ENCODE measurements around the gene TRAF2. TPM values are rescaled to one million over a fixed set of nuclear protein-coding genes. Genes with fewer than 3 reads are reported as not detected.

The TRAF2 gene
- total and polyA plus RNA-seq, 2 donors (not counting 3 experiments of a cell fraction or from before 2014, with no cell fraction given) = 10.9 to 23.1 TPM

DNA sequence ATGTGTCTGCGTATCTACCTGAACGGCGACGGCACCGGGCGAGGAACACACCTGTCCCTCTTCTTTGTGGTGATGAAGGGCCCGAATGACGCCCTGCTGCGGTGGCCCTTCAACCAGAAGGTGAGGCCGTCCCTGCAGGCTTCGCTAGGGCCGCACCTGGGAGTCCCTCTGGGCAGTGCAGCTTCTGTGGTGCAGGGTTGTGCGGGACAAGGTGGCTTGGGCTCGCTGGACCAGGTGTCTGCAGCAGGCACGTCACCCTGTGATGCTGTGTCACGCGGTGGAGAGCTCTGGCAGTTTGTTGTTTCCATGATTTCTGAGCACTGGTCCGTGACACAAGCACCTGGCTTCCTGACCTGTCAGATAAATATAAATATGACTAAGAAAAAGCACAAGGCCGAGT lies 37.6 kb downstream of the TRAF2 start:
- Histone ChIP-seq H3K9me3 (replicated peaks; ENCODE audit: control insufficient read depth, insufficient read depth, low read length) (no peaks in the 10 kb centered on the region), H3K79me2 (ENCODE audit: control insufficient read depth, insufficient read depth, low read length) (no peaks in the 10 kb centered on the region), H2AFZ (ENCODE audit: low read depth, low read length) (no peak overlapping the region), H3K27ac (ENCODE audit: insufficient read depth, low read depth, low read length) (no peak overlapping the region), H3K9ac (replicated peaks; ENCODE audit: extremely low read depth, insufficient read depth, low read length) (no peak overlapping the region), H3K27me3 (ENCODE audit: control insufficient read depth in 2 of 2, insufficient read depth in 2 of 2, low read length in 2 of 2) (no peaks in the 10 kb centered on the region), H3K4me2 (ENCODE audit: insufficient read depth, low read length) (no peak overlapping the region), H4K20me1 (replicated peaks; ENCODE audit: control insufficient read depth, extremely low read depth, insufficient read depth, low read length) (no peaks in the 10 kb centered on the region), H3K9me1 (replicated peaks; ENCODE audit: control insufficient read depth, extremely low read depth, insufficient read depth, low read length) (no peaks in the 10 kb centered on the region), H3K4me3 (replicated peaks in 1 of 3; ENCODE audit: insufficient read depth in 1 of 3, low read depth in 1 of 3, low read length in 3 of 3) (no peak overlapping the region), H3K36me3 (ENCODE audit: control insufficient read depth in 2 of 2, extremely low read depth in 1 of 2, insufficient read depth in 2 of 2, low read length in 2 of 2) (peaks cover 0 to 26% of the 10 kb centered on the region in 2 experiments), H3K4me1 (ENCODE audit: control insufficient read depth, extremely low read depth, insufficient read depth, low read length) (peaks cover 6% of the 10 kb centered on the region)
- no peak for TF ChIP-seq GATA2 (IDR thresholded peaks at IDR 0.05; ENCODE audit: insufficient read depth, insufficient read length, low read depth, low read length)
- TF ChIP-seq EZH2 (IDR thresholded peaks at IDR 0.05; ENCODE audit: borderline replicate concordance, low read depth, low read length, severe bottlenecking) = no peak
- TF ChIP-seq MYC (IDR thresholded peaks at IDR 0.05; ENCODE audit: low read depth, low read length) = no peak
- no peak for TF ChIP-seq POLR2AphosphoS5 (IDR thresholded peaks at IDR 0.05; ENCODE audit: insufficient read depth, low read depth, low read length)
- TF ChIP-seq POLR2A (IDR thresholded peaks at IDR 0.05; ENCODE audit: low read depth, low read length) = no peak
- no peak for TF ChIP-seq JUN (IDR thresholded peaks at IDR 0.05; ENCODE audit: borderline replicate concordance, insufficient read depth, insufficient read length, low read depth)
- BruUV-seq (replicated peaks) = no TSS peak
- ChIA-PET POLR2A (no interaction called here), CTCF (no interaction called here)
- dilution Hi-C loops (cut with MboI; ENCODE audit: extremely low pct_ligation_motif_present, low sequenced_read_pairs) (no loop called here), intact Hi-C loops (cut with micrococcal nuclease) (no loop called here)
- DNase-seq (ENCODE audit: low read depth, low spot score) (no peak), FAIRE-seq (no peak)

DNA sequence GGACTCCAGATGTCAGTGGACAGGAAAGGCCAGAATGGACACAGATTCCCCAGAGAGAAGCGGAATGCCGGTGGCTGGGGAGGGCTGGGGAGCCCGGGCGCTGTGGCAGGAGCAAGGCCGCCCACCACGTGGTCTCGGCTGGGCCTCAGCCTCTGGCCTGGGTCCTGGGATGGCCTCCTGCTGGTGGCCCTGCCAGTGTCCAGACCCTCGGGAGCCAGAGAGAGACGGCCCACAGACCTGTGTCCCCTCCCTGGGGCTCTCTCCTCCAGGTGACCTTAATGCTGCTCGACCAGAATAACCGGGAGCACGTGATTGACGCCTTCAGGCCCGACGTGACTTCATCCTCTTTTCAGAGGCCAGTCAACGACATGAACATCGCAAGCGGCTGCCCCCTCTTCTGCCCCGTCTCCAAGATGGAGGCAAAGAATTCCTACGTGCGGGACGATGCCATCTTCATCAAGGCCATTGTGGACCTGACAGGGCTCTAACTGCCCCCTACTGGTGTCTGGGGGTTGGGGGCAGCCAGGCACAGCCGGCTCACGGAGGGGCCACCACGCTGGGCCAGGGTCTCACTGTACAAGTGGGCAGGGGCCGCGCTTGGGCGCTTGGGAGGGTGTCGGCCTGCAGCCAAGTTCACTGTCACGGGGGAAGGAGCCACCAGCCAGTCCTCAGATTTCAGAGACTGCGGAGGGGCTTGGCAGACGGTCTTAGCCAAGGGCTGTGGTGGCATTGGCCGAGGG lies 39.3 kb downstream of the TRAF2 start:
- TF ChIP-seq POLR2AphosphoS5 (IDR thresholded peaks at IDR 0.05; ENCODE audit: insufficient read depth, low read depth, low read length) = no peak
- TF ChIP-seq POLR2A (IDR thresholded peaks at IDR 0.05; ENCODE audit: low read depth, low read length) = no peak
- no peak for TF ChIP-seq MAX (IDR thresholded peaks at IDR 0.05; ENCODE audit: insufficient read depth, insufficient read length)
- TF ChIP-seq, protein P1, sequence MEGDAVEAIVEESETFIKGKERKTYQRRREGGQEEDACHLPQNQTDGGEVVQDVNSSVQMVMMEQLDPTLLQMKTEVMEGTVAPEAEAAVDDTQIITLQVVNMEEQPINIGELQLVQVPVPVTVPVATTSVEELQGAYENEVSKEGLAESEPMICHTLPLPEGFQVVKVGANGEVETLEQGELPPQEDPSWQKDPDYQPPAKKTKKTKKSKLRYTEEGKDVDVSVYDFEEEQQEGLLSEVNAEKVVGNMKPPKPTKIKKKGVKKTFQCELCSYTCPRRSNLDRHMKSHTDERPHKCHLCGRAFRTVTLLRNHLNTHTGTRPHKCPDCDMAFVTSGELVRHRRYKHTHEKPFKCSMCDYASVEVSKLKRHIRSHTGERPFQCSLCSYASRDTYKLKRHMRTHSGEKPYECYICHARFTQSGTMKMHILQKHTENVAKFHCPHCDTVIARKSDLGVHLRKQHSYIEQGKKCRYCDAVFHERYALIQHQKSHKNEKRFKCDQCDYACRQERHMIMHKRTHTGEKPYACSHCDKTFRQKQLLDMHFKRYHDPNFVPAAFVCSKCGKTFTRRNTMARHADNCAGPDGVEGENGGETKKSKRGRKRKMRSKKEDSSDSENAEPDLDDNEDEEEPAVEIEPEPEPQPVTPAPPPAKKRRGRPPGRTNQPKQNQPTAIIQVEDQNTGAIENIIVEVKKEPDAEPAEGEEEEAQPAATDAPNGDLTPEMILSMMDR (IDR thresholded peaks at IDR 0.05; ENCODE audit: extremely low read depth in 1 of 2, insufficient read depth in 1 of 2, low read depth in 1 of 2, low read length in 2 of 2) = no peak
- TF ChIP-seq JUN (IDR thresholded peaks at IDR 0.05; ENCODE audit: borderline replicate concordance, insufficient read depth, insufficient read length, low read depth) = no peak
- no peak for TF ChIP-seq FOS (IDR thresholded peaks at IDR 0.05; ENCODE audit: borderline replicate concordance, insufficient read depth, low read length)
- TF ChIP-seq GATA2 (IDR thresholded peaks at IDR 0.05; ENCODE audit: insufficient read depth, insufficient read length, low read depth, low read length) = no peak
- TF ChIP-seq MYC (IDR thresholded peaks at IDR 0.05; ENCODE audit: low read depth, low read length) = no peak
- no peak for TF ChIP-seq EZH2 (IDR thresholded peaks at IDR 0.05; ENCODE audit: borderline replicate concordance, low read depth, low read length, severe bottlenecking)
- H3K79me2 ChIP-seq (ENCODE audit: control insufficient read depth, insufficient read depth, low read length) = no peaks in the 10 kb centered on the region
- intact Hi-C loops (cut with micrococcal nuclease) (no loop called here), dilution Hi-C loops (cut with MboI; ENCODE audit: extremely low pct_ligation_motif_present, low sequenced_read_pairs) (loop anchor here (25.0 kb wide), 1 partner anchor 113 kb away; the partner anchor contains the start of gene RABL6)
- ChIA-PET POLR2A (no interaction called here), CTCF (interaction anchor here (1.1 to 1.8 kb wide), 2 partner anchors 13 to 40 kb away, joined by 3 to 6 read pairs; no protein-coding TSS in a partner anchor)
- no peak overlapping the region for H3K27ac ChIP-seq (ENCODE audit: insufficient read depth, low read depth, low read length)
- no peak overlapping the region for H2AFZ ChIP-seq (ENCODE audit: low read depth, low read length)
- FAIRE-seq (no peak), DNase-seq (ENCODE audit: low read depth, low spot score) (no peak)
- peaks cover 12% of the 10 kb centered on the region for H3K4me1 ChIP-seq (ENCODE audit: control insufficient read depth, extremely low read depth, insufficient read depth, low read length)
- no peaks in the 10 kb centered on the region for H3K9me3 ChIP-seq (replicated peaks; ENCODE audit: control insufficient read depth, insufficient read depth, low read length)
- no peak overlapping the region for H3K4me2 ChIP-seq (ENCODE audit: insufficient read depth, low read length)
- no peak overlapping the region for H3K4me3 ChIP-seq (replicated peaks in 1 of 3; ENCODE audit: insufficient read depth in 1 of 3, low read depth in 1 of 3, low read length in 3 of 3)
- BruUV-seq (replicated peaks) = no TSS peak
- no peak overlapping the region for H3K9ac ChIP-seq (replicated peaks; ENCODE audit: extremely low read depth, insufficient read depth, low read length)
- H3K9me1 ChIP-seq (replicated peaks; ENCODE audit: control insufficient read depth, extremely low read depth, insufficient read depth, low read length) = no peaks in the 10 kb centered on the region
- peaks cover 0 to 19% of the 10 kb centered on the region in 2 experiments for H3K36me3 ChIP-seq (ENCODE audit: control insufficient read depth in 2 of 2, extremely low read depth in 1 of 2, insufficient read depth in 2 of 2, low read length in 2 of 2)
- no peaks in the 10 kb centered on the region for H3K27me3 ChIP-seq (ENCODE audit: control insufficient read depth in 2 of 2, insufficient read depth in 2 of 2, low read length in 2 of 2)
- no peaks in the 10 kb centered on the region for H4K20me1 ChIP-seq (replicated peaks; ENCODE audit: control insufficient read depth, extremely low read depth, insufficient read depth, low read length)
